ENCODE data around the gene MRTO4.

DNA sequence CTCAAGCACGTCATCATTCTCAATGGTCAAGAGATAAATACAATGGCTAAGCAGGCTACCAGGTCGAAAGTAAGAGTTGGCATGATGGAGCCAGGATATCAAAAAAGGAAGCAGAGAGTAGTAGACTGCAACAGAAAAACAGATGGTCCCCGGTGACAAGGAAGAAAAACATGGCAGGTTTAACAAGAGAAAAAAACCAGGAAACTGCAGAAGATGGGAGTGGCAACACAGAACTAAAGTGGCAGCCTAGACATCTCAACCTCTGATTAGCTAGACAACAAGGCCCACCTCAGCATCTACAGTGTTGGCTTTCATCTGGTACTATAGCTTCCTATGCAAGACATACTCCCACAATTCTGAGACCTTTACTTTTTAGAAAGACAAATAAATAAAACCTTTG, 44.7 kb upstream of the MRTO4 start:
- TF ChIP-seq, protein P1, sequence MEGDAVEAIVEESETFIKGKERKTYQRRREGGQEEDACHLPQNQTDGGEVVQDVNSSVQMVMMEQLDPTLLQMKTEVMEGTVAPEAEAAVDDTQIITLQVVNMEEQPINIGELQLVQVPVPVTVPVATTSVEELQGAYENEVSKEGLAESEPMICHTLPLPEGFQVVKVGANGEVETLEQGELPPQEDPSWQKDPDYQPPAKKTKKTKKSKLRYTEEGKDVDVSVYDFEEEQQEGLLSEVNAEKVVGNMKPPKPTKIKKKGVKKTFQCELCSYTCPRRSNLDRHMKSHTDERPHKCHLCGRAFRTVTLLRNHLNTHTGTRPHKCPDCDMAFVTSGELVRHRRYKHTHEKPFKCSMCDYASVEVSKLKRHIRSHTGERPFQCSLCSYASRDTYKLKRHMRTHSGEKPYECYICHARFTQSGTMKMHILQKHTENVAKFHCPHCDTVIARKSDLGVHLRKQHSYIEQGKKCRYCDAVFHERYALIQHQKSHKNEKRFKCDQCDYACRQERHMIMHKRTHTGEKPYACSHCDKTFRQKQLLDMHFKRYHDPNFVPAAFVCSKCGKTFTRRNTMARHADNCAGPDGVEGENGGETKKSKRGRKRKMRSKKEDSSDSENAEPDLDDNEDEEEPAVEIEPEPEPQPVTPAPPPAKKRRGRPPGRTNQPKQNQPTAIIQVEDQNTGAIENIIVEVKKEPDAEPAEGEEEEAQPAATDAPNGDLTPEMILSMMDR (IDR thresholded peaks at IDR 0.05), result no peak
- TF ChIP-seq POLR2A (IDR thresholded peaks at IDR 0.05), result no peak

Data from uterus (tissue), 2 donors.